Forelimb muscle (tissue), 1 donor: ENCODE results near the gene SH3PXD2A. TPM values are rescaled to one million over a fixed set of nuclear protein-coding genes. Genes with fewer than 3 reads are reported as not detected.
"Not testable (repeated sequence)": the region's sequence is repeated elsewhere in the genome, so short reads cannot be mapped to it uniquely, and the experiment has no call there.

Experiments
- DNase-seq: peaks from one replicate; pipeline ENCODE4 v3.0.0-alpha.2; 2013; ENCODE audit warnings: low read depth
- polyA plus RNA-seq: library from polyadenylated mRNA; unstranded; fragments of 120-200 nt; gene quantifications from one replicate; pipeline ENCODE4 v1.2.1, GENCODE V29; 2013; ENCODE audit not compliant: insufficient read length

Gene SH3PXD2A
- polyA plus RNA-seq, 1 donor, result 72.7 TPM

- no peak for DNase-seq
Observed at GRCh38 chr10:103648251-103648635, 207.1 kb downstream of the SH3PXD2A start.

- DNase-seq, result no peak
Observed at GRCh38 chr10:103646304-103646703, 209.1 kb downstream of the SH3PXD2A start.

GRCh38 chr10:103645141-103646054 lies 210.0 kb downstream of the SH3PXD2A start:
- no peak for DNase-seq

- no peak for DNase-seq
Observed at GRCh38 chr10:103643381-103643780, 212.0 kb downstream of the SH3PXD2A start.

- DNase-seq, result no peak
Observed at GRCh38 chr10:103641326-103641725, 214.1 kb downstream of the SH3PXD2A start.

- no peak for DNase-seq
Observed at GRCh38 chr10:103640436-103641181, 214.8 kb downstream of the SH3PXD2A start.

GRCh38 chr10:103638948-103639347 lies 216.4 kb downstream of the SH3PXD2A start:
- no peak for DNase-seq

- no peak for DNase-seq
Observed at GRCh38 chr10:103637927-103638557, 217.3 kb downstream of the SH3PXD2A start.

- no peak for DNase-seq
Observed at GRCh38 chr10:103637011-103637410, 218.4 kb downstream of the SH3PXD2A start.

- DNase-seq, result no peak
Observed at GRCh38 chr10:103636492-103636891, 218.9 kb downstream of the SH3PXD2A start.

- DNase-seq, result no peak
Observed at GRCh38 chr10:103635580-103635979, 219.8 kb downstream of the SH3PXD2A start.

GRCh38 chr10:103633846-103634245 lies 221.5 kb downstream of the SH3PXD2A start:
- DNase-seq, result no peak

- DNase-seq, result not testable (repeated sequence)
Observed at GRCh38 chr10:103632871-103633270, 222.5 kb downstream of the SH3PXD2A start.

GRCh38 chr10:103632247-103632642 lies 223.1 kb downstream of the SH3PXD2A start:
- DNase-seq, result no peak

- no peak for DNase-seq
Observed at GRCh38 chr10:103630156-103630555, 225.2 kb downstream of the SH3PXD2A start.

GRCh38 chr10:103629581-103629980 lies 225.8 kb downstream of the SH3PXD2A start:
- DNase-seq, result no peak

- DNase-seq, result no peak
Observed at GRCh38 chr10:103627893-103628292, 227.5 kb downstream of the SH3PXD2A start.

- no peak for DNase-seq
Observed at GRCh38 chr10:103627111-103627892, 228.1 kb downstream of the SH3PXD2A start.

GRCh38 chr10:103626178-103626577 lies 229.2 kb downstream of the SH3PXD2A start:
- DNase-seq, result no peak

- DNase-seq, result no peak
Observed at GRCh38 chr10:103622935-103623574, 232.3 kb downstream of the SH3PXD2A start.

- no peak for DNase-seq
Observed at GRCh38 chr10:103622286-103622685, 233.1 kb downstream of the SH3PXD2A start.
